Kidney (tissue), 14 donors: ENCODE results near the gene SQSTM1. TPM values are rescaled to one million over a fixed set of nuclear protein-coding genes. Genes with fewer than 3 reads are reported as not detected.

Experiments
- DNase-seq, 5 donors: peaks; one replicate each; pipeline ENCODE4 v3.0.0-alpha.2; 2013 to 2020
- FAIRE-seq: peaks from 2 replicates; lab custom pipeline; 2012; peaks lifted over from hg19 to GRCh38; lab: Jason Lieb, UNC
- H3K27ac ChIP-seq, 2 donors: one replicate each; pipeline ENCODE4 v1.7.0; 2013; ENCODE audit warnings: low read depth in 2 of 2, low read length in 2 of 2, inconsistent platforms in 1 of 2
- H3K27me3 ChIP-seq: one replicate; pipeline ENCODE4 v1.7.1; 2013; ENCODE audit warnings: low read length, inconsistent platforms; ENCODE audit not compliant: control insufficient read depth, insufficient read depth
- H3K36me3 ChIP-seq, 3 donors: one replicate each; pipeline versions ENCODE4 v1.7.0 to v1.7.1; 2013; ENCODE audit warnings: low read length in 3 of 3, control low read depth in 1 of 3, inconsistent platforms in 1 of 3; ENCODE audit not compliant: insufficient read depth in 3 of 3, control insufficient read depth in 2 of 3
- H3K4me1 ChIP-seq, 3 donors: one replicate each; pipeline versions ENCODE4 v1.7.0 to v1.7.1; 2013; ENCODE audit warnings: low read length in 3 of 3, inconsistent platforms in 1 of 3, low read depth in 1 of 3; ENCODE audit not compliant: control insufficient read depth in 2 of 3, insufficient read depth in 2 of 3
- H3K4me3 ChIP-seq, 3 donors: one replicate each; pipeline versions ENCODE4 v1.7.0 to v1.8.1; 2013; ENCODE audit warnings: low read length in 3 of 3, control low read depth in 1 of 3, inconsistent platforms in 1 of 3
- H3K9ac ChIP-seq, 3 donors: one replicate each; pipeline versions ENCODE4 v1.7.0 to v1.7.1; 2013; ENCODE audit warnings: low read length in 3 of 3, control low read depth in 1 of 3, inconsistent platforms in 1 of 3
- H3K9me3 ChIP-seq, 3 donors: one replicate each; pipeline versions ENCODE4 v1.7.0 to v1.7.1; 2013; ENCODE audit warnings: low read length in 3 of 3, control low read depth in 1 of 3, inconsistent platforms in 1 of 3; ENCODE audit not compliant: control insufficient read depth in 2 of 3, insufficient read depth in 1 of 3
- CTCF ChIP-seq: IDR thresholded peaks from 3 replicates; pipeline ENCODE4 v1.5.1; 2012; ENCODE audit warnings: mild to moderate bottlenecking, moderate library complexity, borderline replicate concordance; ENCODE audit not compliant: insufficient read depth; ENCODE audit errors: extremely low read depth
- intact Hi-C: fragments of 100-400 bp; cut with DNase I; formaldehyde crosslinking; loops from one replicate; pipeline ENCODE4 v1.11.1; 2022
- polyA plus RNA-seq: library from polyadenylated mRNA; stranded (reverse); fragments of 350-450 nt; fragmentation: Illumina TruSeq; extraction: RNeasy Lipid Tissue Mini Kit (QIAGEN cat#74804); gene quantifications from one replicate; pipeline ENCODE4 v1.2.3, GENCODE V29; 2014; ENCODE audit warnings: low read depth, low replicate concordance; ENCODE audit not compliant: insufficient read depth
- total RNA-seq: library from RNA; stranded (reverse); fragmentation: NEBNext Ultra II Directional; extraction: Animal tissue kit (Norgen Biotek cat#: 25700); gene quantifications from one replicate; pipeline ENCODE4 v1.2.1, GENCODE V29; 2021
- donor health status: control.
- donor health status: control.
- donor health status: control.
- donor health status: control.
- donor health status: control.
- donor health status: DM: yes; HTN: yes; CAD: no.
- donor health status: Normal renal cell carcinoma (clear cell type).

The SQSTM1 gene
- total and polyA plus RNA-seq, 2 donors from 2014 or later, result 249 to 309 TPM

- no peak for TF ChIP-seq CTCF
- no peak for FAIRE-seq
Measured at GRCh38 chr5:179872828-179873575, 52.3 kb downstream of the SQSTM1 start.

GRCh38 chr5:179873588-179874110, 52.9 kb downstream of the SQSTM1 start:
- no peaks in the 10 kb centered on the region for H3K9me3 ChIP-seq
- FAIRE-seq, result no peak
- no peak overlapping the region for H3K27ac ChIP-seq
- peaks cover 0 to 2% (median 0%) of the 10 kb centered on the region in 3 donors for H3K4me1 ChIP-seq
- H3K4me3 ChIP-seq, result no peak overlapping the region
- TF ChIP-seq CTCF, result no peak
- no peak overlapping the region for H3K9ac ChIP-seq
- peaks cover 2 to 31% (median 23%) of the 10 kb centered on the region in 3 donors for H3K36me3 ChIP-seq
- H3K27me3 ChIP-seq, result no peaks in the 10 kb centered on the region
- intact Hi-C loops, result no loop called here
- DNase-seq, result no peak

More at GRCh38 chr5:179872828-179873575, 52.3 kb downstream of the SQSTM1 start:
- Histone ChIP-seq H3K9ac (no peak overlapping the region), H3K27ac (no peak overlapping the region), H3K4me1 (peaks cover 0 to 2% (median 0%) of the 10 kb centered on the region in 3 donors), H3K9me3 (no peaks in the 10 kb centered on the region), H3K27me3 (no peaks in the 10 kb centered on the region), H3K36me3 (peaks cover 2 to 27% (median 23%) of the 10 kb centered on the region in 3 donors), H3K4me3 (no peak overlapping the region)
- intact Hi-C loops, result no loop called here
- DNase-seq, result peak in 1 of 5 donors; percentile 56

- Histone ChIP-seq H3K9ac (no peak overlapping the region), H3K9me3 (no peaks in the 10 kb centered on the region), H3K36me3 (peaks cover 2 to 31% (median 25%) of the 10 kb centered on the region in 3 donors), H3K4me3 (no peak overlapping the region), H3K4me1 (peaks cover 0 to 2% (median 0%) of the 10 kb centered on the region in 3 donors), H3K27me3 (no peaks in the 10 kb centered on the region), H3K27ac (no peak overlapping the region)
- no peak for FAIRE-seq
- intact Hi-C loops, result no loop called here
- no peak for TF ChIP-seq CTCF
- peak in 1 of 5 donors; percentile 49 for DNase-seq
Measured at GRCh38 chr5:179874136-179874535, 53.4 kb downstream of the SQSTM1 start.
